Hematopoietic multipotent progenitor cell treated with erythropoietin and hydrocortisone succinate and interleukin-3 and kit ligand, for 15 days (in vitro differentiated cells): Measurements from ENCODE around the gene CXCR3.
"Not testable (repeated sequence)": the region's sequence is repeated elsewhere in the genome, so short reads cannot be mapped to it uniquely, and the experiment has no call there.

Source experiments
- DNase-seq: peaks from one replicate; pipeline ENCODE4 v3.0.0-alpha.2; 2015; ENCODE audit warnings: low spot score

CXCR3 gene

DNA sequence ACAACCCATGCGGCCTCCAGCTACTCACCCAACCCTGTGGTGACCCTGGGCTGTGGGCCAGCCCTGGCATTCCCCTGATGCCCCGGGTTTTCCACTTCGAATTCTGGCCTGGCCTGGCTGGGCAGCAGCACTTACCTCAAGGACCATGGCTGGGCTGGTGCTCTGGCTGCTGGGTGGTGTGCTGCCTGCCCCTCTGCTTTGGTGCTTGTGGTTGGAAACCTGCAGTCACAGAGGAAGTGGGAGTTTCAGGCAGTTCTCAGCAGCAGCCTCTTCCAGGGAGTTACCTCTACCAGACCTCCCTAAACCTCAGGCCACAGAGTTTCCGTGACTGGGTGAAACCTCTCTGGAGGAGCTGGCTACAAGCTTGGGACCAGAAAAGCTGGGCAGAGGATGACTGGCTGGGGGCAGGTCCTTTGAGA lies at the start of gene CXCR3:
Gene CXCR3, minus strand, starts transcription at position 209 of the 419 bp plus-strand sequence. Its CDS starts 62 bp downstream, at position 147.
- no peak for DNase-seq

DNA sequence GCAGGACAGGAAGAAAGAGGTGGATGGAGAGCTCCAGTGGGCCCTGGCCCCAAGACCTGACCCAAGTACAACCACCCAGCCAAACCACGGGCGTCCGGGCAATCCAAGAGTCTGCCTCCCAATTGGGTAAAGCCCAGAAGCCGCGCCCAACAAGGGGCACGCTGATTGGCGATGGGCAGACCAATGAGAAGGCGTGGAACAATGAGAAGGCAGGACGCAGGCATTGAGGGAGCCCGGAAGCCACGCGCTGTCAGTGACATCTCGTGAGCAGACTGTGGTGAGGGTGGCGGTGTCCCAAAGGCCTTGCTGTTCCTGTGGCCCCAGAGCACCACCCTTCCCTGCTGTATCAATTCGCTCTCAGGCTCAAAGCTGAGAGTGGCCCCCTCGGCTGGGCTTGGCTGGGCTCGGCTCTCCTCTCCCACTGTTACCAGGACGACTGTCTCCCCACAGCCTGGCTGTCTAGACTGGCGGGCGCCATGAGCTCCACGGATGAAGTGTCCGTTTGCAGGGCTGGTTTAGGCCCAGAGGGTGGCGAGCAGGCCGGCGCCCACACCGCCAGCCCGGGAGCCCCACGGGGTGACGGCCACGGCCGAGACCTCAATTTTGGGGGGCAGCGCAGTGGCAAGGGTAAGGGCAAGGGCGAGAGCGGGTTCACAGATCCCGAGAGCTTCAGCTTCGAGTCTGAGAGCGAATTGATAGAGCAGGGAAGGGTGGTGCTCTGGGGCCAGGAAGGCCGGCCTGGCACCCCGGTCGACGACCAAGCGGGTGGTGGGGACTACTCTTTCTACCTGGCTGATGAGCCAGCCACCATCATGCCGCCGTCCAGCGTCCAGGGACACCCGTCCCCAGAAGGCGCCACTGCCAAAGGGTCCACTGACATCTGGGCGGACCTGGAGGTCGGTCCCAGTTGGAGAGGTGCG lies 49.3 kb upstream of the CXCR3 start, which contains the start of gene LOC101059915:
Gene LOC101059915, plus strand, starts transcription at position 219 of the 920 bp plus-strand sequence.
- DNase-seq: no peak

DNA sequence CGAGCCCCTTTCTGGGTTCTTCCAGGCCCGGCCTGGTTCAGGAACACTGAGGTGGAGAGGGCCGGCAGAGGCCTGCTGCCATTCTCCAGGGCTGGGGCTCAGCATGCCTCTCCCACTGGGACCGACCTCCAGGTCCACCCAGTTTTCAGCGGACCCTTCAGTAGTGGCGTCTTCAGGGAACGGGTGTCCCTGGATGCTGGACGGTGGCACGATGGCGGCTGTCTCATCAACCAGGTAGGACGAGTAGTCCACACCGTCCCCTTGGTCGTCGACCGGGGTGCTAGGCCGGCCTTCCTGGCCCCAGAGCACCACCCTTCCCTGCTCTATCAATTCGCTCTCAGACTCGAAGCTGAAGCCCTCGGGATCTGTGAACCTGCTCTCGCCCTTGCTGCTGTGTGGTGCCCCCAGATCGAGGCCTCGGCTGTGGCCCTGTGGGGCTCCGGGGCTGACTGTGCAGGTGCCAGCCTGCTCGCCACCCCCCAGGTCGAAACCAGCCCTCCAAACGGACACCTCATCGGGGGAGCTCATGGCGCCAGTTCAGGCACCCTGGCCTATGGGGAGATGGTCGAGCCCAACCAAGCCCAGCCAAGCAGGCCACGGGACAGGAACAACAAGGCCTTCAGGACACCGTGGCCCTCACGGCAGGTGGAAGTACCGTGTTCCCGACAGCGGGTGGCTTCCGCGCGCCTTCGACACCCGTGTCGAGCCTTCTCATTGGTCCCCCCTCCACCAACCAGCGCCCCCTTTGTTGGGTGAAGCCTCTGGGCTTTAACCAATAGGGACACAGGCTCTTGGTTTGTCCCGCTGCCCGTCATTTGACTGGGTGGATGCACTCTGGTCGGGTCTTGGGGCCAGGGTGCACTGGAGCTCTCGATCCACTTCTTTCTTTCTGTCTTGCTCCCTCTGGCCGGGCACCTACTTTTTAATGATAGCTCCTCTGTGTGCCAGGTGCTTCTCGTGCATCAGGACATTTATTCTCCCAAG lies 48.2 kb upstream of the CXCR3 start:
- DNase-seq: no peak

DNA sequence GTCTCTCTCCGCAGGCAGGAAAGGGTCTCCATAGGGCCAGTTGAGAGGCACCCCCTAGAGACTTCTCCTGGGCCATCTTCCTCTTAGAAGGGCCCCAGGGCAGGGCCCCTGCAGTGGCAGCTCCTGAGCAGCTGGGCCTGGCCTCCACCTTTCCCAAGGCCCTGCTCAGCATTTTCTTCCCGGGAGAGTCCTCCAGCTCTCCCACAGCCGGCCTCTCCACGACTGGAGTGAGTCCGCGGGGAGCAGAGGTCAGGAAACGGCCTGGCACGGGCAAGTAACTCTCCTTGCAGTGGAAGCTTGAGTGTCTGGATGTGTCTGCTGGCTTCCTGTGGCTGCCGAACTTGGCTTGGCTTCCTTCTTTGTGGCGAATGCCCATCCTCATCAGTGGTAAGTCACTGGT lies 47.4 kb upstream of the CXCR3 start:
- DNase-seq: no peak

DNA sequence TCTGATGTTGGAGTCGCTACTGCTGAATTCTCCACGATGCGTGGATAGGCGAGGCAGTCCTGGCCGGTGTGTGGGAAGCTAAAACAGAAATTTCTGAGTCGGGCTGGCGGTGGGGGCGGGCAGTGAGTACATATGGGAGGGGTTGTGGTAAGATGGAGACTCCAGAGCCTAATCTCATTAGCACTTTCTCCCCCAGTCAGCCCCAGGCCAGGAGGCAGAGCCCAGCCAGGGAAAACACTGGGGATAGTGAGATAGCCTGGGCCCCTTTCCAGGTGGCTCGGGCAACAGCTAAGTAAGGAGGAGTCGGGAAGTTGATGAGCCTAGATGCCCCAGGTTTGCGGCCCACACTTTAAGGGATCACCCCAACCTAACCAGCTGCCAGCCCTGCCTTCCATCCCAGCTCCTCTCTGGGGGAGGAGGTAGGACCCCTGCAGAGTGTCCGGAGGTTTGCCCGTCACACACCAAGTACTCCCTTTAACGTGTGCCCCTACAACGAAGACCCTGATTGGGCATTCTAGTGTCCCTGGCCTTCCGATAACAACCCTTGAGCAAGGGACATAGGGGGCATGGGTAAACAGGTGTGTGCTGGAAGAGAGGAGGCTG lies 46.7 kb upstream of the CXCR3 start:
- no peak for DNase-seq

DNA sequence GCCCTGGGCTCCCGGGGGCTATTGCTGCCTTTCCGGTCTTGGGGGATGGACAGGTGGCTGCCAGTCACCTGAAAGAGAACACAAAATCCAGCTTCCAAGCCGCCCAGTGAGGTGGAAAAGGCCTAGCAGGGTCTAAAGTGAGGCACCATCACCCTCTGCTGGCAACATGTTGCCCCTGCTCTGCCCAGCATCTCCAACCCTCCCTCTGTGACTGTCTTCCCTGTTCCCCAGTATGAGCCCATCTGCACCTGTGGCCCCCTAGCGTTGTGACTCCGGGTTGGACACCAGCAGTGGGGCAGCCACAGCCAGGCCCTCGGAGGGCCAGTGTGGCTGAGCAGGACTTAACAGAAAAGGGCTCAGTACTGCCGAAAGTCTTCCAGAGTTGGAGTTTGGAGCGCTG lies 45.9 kb upstream of the CXCR3 start:
- peak; percentile 11 for DNase-seq

DNA sequence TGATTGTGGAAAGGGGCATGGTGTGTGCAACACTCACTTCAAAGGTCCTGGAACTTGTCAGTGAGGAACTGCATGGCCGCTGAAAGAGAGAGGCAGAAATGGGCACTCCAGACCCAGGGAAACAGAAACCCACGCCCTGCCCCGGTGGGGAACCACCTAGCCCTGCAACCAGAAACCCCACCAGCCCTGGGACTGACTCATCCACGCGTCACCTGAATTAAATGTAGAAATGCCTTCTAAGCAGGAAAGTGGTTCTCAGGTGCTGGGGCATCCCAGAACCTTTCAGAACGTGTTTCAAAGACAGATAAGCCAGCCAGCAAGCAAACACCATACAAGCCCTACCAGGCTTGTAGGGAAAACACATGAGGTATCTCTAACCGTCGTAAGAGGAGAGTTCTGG lies 44.9 kb upstream of the CXCR3 start:
- DNase-seq: not testable (repeated sequence)

DNA sequence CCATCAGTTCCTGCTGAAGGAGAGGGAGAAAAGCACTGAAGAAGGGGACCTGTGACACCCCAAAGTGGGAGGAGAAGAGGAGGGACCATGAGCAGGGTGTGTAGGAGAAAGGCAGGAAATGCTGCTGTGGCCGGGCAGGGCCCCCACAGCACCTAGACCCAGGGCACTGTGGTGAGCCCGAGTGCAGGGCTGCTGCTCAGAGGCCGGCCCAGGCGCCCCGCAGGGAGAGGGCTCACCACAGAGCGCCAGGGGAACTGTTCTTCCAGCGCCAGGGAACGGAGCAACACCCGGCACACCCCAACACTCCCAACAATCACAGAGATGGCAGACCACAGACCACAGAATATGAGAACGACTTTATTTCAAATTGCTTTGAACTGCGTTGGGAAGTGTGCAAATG lies 44.3 kb upstream of the CXCR3 start:
- DNase-seq: not testable (repeated sequence)

DNA sequence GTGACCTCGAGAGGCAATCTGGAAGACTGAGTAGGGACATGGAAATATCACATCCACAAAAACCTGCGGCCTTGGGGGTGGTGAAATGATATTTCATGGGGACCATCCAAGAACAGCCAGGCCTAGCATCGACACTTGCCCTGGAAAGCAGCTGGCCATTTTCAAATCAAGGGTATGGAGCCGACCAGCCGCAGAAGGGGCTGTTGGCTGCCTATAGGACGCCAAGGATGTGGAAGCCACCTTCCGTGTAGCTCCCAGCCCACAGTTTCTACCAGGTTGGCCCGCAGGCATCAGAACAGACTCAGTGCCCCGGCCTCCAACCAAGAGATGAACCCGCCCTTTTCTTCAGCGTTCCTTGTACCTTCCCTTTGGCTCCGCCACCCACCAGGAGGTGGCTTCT lies 43.6 kb upstream of the CXCR3 start:
- DNase-seq: no peak

DNA sequence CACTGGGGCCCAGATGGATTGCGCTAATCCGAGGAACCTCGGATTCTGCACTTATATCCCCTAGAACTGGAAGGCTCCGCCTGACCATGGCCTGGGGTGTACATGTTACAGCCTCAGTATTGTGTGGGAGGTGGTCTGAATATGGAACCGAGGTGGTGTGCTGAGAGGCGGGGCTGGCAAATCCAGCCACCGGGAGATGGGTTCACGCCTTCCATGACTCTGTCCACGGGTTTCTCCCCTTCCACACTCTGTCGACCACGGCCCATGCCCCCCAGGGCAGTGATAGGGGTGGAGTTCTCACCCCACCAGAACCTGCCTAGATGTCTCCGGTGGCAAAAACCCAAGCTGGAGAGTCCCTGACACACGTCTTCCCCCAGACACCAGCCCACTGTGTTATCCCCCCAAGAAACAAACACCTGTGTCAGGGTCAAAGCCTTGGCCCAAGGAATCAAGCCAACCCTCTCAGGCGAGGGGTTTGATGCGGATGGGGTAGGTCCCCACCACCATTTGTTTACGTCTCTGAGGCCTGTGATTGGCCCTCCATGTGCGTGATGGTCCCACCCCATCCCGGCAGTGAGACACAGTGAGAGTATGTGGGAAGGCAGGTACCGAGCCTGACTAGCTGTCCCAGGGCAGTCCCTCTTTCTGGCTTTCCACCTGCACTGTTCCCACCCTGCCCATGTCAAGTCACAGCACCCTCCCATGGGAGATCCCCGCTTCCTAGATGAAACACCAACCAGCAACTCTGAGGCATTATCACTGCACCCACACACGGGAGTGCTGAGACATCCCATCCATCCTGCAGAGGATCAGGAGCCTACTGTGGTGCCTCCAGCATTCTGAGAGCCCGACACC lies 42.5 kb upstream of the CXCR3 start:
- no peak for DNase-seq

DNA sequence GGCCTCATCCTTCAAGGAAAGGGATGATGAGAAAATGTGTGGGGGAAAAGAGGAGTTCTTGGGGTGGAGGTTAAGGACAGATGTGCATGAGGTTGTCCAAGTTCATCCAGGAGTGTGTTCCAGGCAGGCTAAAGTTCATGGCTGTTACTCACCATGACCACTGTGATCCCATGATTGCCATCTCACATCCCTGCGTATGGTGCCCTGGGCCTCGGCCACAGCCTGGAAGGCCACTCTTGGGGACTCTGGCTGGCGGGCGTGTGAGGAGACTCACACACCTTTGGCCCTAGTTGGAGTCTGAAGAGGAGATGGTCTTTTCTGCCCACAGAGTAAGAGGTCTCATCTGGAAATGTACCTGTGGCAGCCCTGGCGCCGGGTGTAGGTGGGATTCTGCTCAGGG lies 41.6 kb upstream of the CXCR3 start:
- DNase-seq: no peak

DNA sequence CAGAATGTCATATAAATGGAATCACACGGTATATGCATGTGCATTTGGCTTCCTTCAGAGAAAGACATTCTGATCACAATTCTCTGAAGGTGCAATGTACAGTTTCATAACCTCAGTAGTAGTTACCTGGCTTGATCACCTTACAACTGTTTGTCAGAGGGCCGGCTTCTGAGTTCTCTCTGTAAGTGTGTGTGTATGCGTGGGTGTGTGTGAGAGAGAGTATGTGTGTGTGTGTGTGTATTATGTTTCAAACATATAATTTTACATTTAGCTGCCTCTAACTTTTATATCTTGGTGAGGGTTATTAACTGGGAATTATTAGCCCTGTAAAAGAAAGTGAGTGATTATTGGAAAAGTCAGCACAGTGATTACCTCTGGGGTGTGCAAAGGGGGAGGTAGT lies 41.0 kb upstream of the CXCR3 start:
- no peak for DNase-seq

DNA sequence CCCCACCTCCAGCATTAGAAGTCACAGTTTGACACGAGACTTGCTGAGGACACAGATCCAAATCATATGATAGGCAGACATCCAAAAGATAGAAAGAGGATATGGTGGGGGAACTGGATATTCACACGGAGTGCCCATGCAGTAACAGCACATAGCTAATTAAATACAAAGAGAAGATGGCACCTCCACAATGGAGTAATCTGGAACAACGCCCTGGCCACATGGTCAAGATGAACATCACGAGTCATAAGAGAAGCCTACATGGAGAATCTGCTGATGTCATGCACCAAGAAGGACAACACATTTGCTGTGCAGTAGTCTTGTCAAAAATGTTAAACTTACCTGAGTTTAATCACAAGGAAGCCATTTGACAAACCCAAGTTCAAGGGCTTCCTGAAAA lies 39.0 kb upstream of the CXCR3 start:
- DNase-seq: no peak

DNA sequence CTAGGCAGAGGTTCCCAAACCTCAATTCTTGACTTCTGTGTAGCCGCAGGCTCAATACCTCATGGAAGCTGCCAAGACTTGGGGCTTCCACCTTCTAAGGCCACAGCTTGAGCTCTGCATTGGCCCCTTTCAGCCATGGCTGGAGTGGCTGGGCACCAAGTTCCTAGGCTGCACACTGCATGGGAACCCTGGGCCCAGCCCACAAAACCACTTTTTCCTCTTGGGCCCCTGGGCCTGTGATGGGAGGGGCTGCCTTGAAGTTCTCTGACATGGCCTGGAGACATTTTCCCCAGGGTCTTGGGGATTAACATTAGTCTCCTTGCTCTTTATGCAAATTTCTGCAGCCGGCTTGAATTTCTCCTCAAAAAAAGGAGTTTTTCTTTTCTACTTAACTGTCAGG lies 35.0 kb upstream of the CXCR3 start:
- no peak for DNase-seq

DNA sequence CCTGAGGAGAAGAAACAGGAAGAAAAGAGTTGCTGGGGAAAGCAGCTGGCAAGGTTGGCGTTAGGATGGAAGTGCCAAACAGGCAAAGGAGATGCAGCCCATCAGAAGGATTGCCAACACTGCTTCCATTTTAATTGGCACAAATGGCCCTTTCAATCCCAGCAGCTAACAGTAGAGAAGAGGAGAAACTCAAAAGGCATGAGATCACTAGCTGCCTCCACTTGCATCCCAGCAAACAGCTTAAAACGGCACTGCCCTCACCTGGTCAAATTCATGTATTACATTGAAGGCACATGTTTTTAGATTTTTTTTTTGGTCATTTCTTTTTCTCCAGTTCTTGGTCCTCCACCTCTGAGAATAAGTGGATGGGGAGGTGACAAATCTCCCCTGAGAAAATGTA lies 34.1 kb upstream of the CXCR3 start:
- DNase-seq: peak; percentile 68

DNA sequence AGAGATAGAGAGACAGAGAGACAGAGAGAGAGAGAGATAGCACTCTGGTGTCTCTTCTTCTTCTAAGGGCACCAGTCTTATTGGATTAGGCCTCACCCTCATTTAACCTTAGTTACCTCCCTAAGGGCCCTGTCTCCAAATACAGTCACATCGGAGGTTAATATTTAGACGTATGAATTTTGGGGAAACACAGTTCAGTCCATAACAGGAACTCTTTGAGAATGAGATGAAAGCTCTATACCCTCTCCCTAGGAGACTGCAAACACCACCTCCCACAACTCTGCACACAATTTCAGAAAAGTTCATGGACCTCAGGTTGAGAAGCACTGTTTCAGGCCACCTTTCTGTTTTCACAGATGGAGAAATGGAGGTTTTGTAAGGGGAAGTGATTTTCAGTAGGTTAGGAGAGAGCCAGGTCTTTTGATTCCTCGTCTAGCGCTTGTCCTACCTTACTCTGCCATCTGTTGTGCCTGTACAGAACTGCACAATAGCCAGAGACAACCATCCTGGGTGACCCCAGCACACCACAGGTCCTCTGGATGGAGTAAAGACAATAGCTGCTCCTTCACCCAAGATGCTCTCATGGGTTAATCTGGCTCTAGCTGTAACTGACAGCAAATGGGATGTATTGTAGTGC lies 32.1 kb upstream of the CXCR3 start:
- peak; percentile 24 for DNase-seq

DNA sequence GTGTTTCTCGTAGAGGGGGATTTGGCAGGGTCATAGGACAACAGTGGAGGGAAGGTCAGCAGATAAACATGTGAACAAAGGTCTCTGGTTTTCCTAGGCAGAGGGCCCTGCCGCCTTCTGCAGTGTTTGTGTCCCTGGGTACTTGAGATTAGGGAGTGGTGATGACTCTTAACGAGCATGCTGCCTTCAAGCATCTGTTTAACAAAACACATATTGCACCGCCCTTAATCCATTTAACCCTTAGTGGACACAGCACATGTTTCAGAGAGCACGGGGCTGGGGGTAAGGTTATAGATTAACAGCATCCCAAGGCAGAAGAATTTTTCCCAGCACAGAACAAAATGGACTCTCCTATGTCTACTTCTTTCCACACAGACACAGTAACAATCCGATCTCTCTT lies 26.1 kb upstream of the CXCR3 start:
- not testable (repeated sequence) for DNase-seq

DNA sequence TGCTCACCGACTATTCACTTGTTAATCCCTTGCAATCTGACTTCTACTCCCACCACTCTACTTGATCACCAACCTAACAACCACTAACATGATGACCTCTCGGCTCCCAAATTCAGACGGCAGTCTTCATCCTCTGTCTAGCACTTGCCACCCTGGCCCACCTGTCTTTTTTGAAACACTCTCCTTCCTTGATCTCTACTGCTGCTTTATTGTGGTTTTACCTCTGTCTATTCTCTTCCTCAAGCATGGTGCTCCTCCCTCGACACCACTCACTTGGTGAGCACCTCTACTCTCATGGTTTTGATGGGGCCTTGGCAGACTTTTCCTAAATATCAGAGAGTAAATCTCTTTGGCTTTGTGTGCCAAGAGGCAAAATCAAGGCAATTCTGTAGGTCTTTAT lies 21.7 kb upstream of the CXCR3 start:
- no peak for DNase-seq

DNA sequence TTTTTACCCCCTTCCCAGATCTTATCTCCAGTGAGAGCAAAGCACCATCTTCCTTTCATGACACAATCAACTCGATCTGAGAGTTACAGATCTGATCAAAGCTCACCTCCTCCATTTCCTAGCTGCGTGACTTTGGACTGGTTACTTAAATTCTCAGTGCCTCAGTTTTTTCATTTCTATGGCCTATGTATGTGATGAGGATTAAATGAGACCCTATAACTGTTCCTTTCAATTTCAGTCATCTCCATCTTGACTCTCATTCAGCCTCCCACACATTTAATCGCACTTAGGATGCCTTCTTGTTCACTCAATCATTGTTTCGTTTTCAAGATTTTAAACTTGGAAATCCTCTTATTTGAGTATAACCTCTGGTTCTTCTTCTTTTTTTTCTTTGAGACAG lies 20.1 kb upstream of the CXCR3 start:
- DNase-seq: no peak

DNA sequence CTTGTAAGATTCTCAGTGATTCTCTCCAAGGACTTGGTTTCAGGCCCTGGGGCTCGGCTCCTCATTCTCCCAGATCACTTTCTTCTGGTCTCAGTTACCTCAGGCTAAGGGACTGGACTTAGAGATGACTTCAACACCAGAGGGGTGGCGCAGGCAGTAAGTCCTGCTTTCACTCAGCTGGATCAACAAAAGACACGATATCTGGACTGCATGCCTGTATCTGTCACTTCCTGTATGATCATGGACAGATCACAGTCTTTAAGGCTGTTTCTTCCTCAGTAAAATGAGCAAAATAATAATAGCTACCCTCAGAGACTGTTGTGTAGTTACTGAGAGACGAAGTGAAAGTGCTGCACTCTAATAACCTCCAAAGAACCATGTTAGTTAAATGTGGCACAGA lies 19.5 kb upstream of the CXCR3 start:
- no peak for DNase-seq

DNA sequence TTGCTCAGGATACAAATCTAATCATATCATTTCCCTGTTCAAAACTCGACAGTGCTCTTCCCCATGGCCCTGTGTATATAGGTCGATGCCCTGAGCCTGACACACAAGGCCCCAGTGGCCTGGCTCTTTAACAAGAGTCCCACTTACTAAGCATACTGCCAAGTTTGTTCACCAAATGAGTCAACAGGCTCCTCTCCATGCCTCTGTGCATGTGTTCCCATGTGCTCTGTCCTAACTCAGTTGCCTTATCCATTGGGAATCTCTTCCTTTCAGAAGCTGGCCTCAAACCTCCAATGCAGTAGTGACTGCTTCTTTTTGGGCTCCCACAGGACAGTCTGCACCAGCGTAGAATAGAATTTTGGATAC lies 18.9 kb upstream of the CXCR3 start:
- DNase-seq: no peak
